ENCODE data around the gene RNF43. TPM values are rescaled to one million over a fixed set of nuclear protein-coding genes. Genes with fewer than 3 reads are reported as not detected.
A peak's percentile ranks its signal among the peaks of the same experiment; 100 is the strongest.

The RNF43 gene
- total and polyA plus RNA-seq, 2 of the 13 experiments (the other 11 are each of a cell fraction or from before 2014, with no cell fraction given): 31.0 to 53.4 TPM

GRCh38 chr17:58391302-58391984, 25.9 kb downstream of the RNF43 start (continued):
- TF ChIP-seq ZNF580 (CRISPR knock-in tag; IDR thresholded peaks at IDR 0.05; ENCODE audit: borderline replicate concordance, low read depth): peak; percentile 97
- no peak for TF ChIP-seq NFE2L2 (IDR thresholded peaks at IDR 0.05; ENCODE audit: low read length)
- TF ChIP-seq TAF15 (IDR thresholded peaks at IDR 0.05; ENCODE audit: low read depth, low read length, poor library complexity, severe bottlenecking): no peak
- TF ChIP-seq YY1 (IDR thresholded peaks at IDR 0.05; ENCODE audit: insufficient read depth, insufficient replicate concordance, low read depth, low read length): peak; percentile 68
- TF ChIP-seq ZNF572 (CRISPR knock-in tag; IDR thresholded peaks at IDR 0.05): peak; percentile 59; the same call in 1 of the 2 replicates
- no peak for TF ChIP-seq FLYWCH1 (CRISPR knock-in tag; IDR thresholded peaks at IDR 0.05)
- no peak for TF ChIP-seq ZNF660 (CRISPR knock-in tag; IDR thresholded peaks at IDR 0.05; ENCODE audit: borderline replicate concordance, low read depth)
- TF ChIP-seq ZNF816 (CRISPR knock-in tag; IDR thresholded peaks at IDR 0.05; ENCODE audit: borderline replicate concordance): peak; percentile 78; the same call in 1 of the 2 replicates
- no peak for TF ChIP-seq RFX1 (IDR thresholded peaks at IDR 0.05)
- TF ChIP-seq FOXP1 (IDR thresholded peaks at IDR 0.05): peak; percentile 95
- peak; percentile 98 for TF ChIP-seq FOXP1 (CRISPR knock-in tag; IDR thresholded peaks at IDR 0.05)
- TF ChIP-seq ZFP37 (CRISPR knock-in tag; IDR thresholded peaks at IDR 0.05; ENCODE audit: borderline replicate concordance): peak; percentile 90; the same call in 1 of the 2 replicates
- no peak for TF ChIP-seq KIAA2018 (CRISPR knock-in tag; IDR thresholded peaks at IDR 0.05; ENCODE audit: borderline replicate concordance)
- TF ChIP-seq MTERF4 (CRISPR knock-in tag; IDR thresholded peaks at IDR 0.05): peak; percentile 76; the same call in 1 of the 2 replicates
- peak; percentile 100 for TF ChIP-seq ZNF644 (CRISPR knock-in tag; IDR thresholded peaks at IDR 0.05; ENCODE audit: low read depth)
- peak; percentile 95 for TF ChIP-seq ZBTB43 (CRISPR knock-in tag; conservative IDR thresholded peaks at IDR 0.05)
- peak; percentile 44 for TF ChIP-seq HNRNPH1 (optimal IDR thresholded peaks at IDR 0.05; ENCODE audit: low read depth, low read length)
- no peak for TF ChIP-seq THAP8 (CRISPR knock-in tag; IDR thresholded peaks at IDR 0.05; ENCODE audit: borderline replicate concordance)
- peak; percentile 100 for TF ChIP-seq MED13 (CRISPR knock-in tag; IDR thresholded peaks at IDR 0.05)
